Aorta (tissue), 5 donors: ENCODE results near the gene TEX261. TPM values are rescaled to one million over a fixed set of nuclear protein-coding genes. Genes with fewer than 3 reads are reported as not detected.

Experiments
- ATAC-seq: fragments of 200-7000 bp; cut with Tn5 transposase; one replicate; pipeline ENCODE4 v1.9.1; 2022; ENCODE audit warnings: moderate library complexity; ENCODE audit not compliant: low FRiP score
- DNase-seq, 2 donors: peaks; one replicate each; pipeline ENCODE4 v3.0.0-alpha.2; 2020
- H3K27ac ChIP-seq, 2 donors: one replicate each; pipeline ENCODE4 v1.5.1; 2013; ENCODE audit warnings: low read length in 2 of 2, mild to moderate bottlenecking in 2 of 2, moderate library complexity in 2 of 2, control low read depth in 1 of 2, inconsistent platforms in 1 of 2, low read depth in 1 of 2
- H3K27me3 ChIP-seq, 2 donors: one replicate each; pipeline ENCODE4 v1.6.1; 2013; ENCODE audit warnings: control low read depth in 1 of 2, low read length in 1 of 2, mild to moderate bottlenecking in 1 of 2, moderate library complexity in 1 of 2; ENCODE audit not compliant: insufficient read depth in 2 of 2, control insufficient read depth in 1 of 2
- H3K36me3 ChIP-seq, 2 donors: one replicate each; pipeline ENCODE4 v1.6.1; 2013; ENCODE audit warnings: control low read depth in 1 of 2, low read length in 1 of 2, mild to moderate bottlenecking in 1 of 2; ENCODE audit not compliant: insufficient read depth in 2 of 2, control insufficient read depth in 1 of 2
- H3K4me1 ChIP-seq, 2 donors: one replicate each; pipeline ENCODE4 v1.6.1; 2013; ENCODE audit warnings: low read length in 2 of 2, control low read depth in 1 of 2, mild to moderate bottlenecking in 1 of 2, moderate library complexity in 1 of 2; ENCODE audit not compliant: insufficient read depth in 2 of 2, control insufficient read depth in 1 of 2
- H3K4me3 ChIP-seq, 2 donors: one replicate each; pipeline ENCODE4 v1.5.1; 2013; ENCODE audit warnings: low read length in 2 of 2, control low read depth in 1 of 2, mild to moderate bottlenecking in 1 of 2
- H3K9me3 ChIP-seq: one replicate; pipeline ENCODE4 v1.6.1; 2013; ENCODE audit warnings: mild to moderate bottlenecking, low read length; ENCODE audit not compliant: control insufficient read depth
- WGBS, 2 donors: extraction: QIAGEN DNeasy Blood & Tissue Kit; methylation state at CpG; one replicate each; pipeline ENCODE4 v1.1.7; 2013; 5-methylcytosine and 5-hydroxymethylcytosine counted together
- intact Hi-C, 2 donors: fragments of 100-400 bp; cut with DNase I; formaldehyde crosslinking; loops; one replicate each; pipeline versions ENCODE4 v1.14.2 to v1.15.0; 2022
- polyA plus RNA-seq, 2 donors: library from polyadenylated mRNA; stranded (reverse); fragments of 200-250 nt; gene quantifications; one replicate each; pipeline ENCODE4 v1.2.3, GENCODE V29; 2013
- total RNA-seq, 2 donors: library from RNA; stranded (reverse); fragmentation: NEBNext Ultra II Directional; extraction: Animal tissue kit (Norgen Biotek cat#: 25700); gene quantifications; one replicate each; pipeline ENCODE4 v1.2.1, GENCODE V29; 2021
- donor health status: healthy with polysubstance abuse.
- donor health status: Bipolar disorder and iron deficiency.
- donor health status: DM: no; HTN: no; CAD: no.
- donor health status: DM: no; HTN: no; CAD: no.
- donor health status: DM: yes; HTN: yes; CAD: no.

The TEX261 gene
- total and polyA plus RNA-seq, 4 donors = 26.8 to 58.1 (median 44.0) TPM

GRCh38 chr2:70992945-70993853 is 1.5 kb downstream of the TEX261 start:
- ATAC-seq = no peak
- no peaks in the 10 kb centered on the region for H3K27me3 ChIP-seq
- H3K4me1 ChIP-seq = peaks cover 0 to 2% of the 10 kb centered on the region in 2 donors
- peak overlapping the region in 1 of 2 donors; percentile 86 for H3K4me3 ChIP-seq
- WGBS, 2 donors = 90 to 91% methylated on average over 12 of the region's 12 CpGs
- intact Hi-C loops = loop anchor here in 1 of 2 donors (10.0 kb wide), 1 partner anchor 132 kb away; no protein-coding TSS in a partner anchor
- peak in 1 of 2 donors; percentile 25 for DNase-seq
- H3K27ac ChIP-seq = no peak overlapping the region
- H3K9me3 ChIP-seq = no peaks in the 10 kb centered on the region
- peaks cover 0 to under 1% of the 10 kb centered on the region in 2 donors for H3K36me3 ChIP-seq

GRCh38 chr2:70991742-70992141 is 2.9 kb downstream of the TEX261 start:
- ATAC-seq (no peak), DNase-seq (peak in 1 of 2 donors; percentile 14)
- peaks cover 0 to 2% of the 10 kb centered on the region in 2 donors for H3K36me3 ChIP-seq
- no peaks in the 10 kb centered on the region for H3K27me3 ChIP-seq
- H3K4me1 ChIP-seq = peaks cover 0 to 2% of the 10 kb centered on the region in 2 donors
- H3K27ac ChIP-seq = no peak overlapping the region
- intact Hi-C loops = loop anchor here in 1 of 2 donors (10.0 kb wide), 1 partner anchor 133 kb away; no protein-coding TSS in a partner anchor
- H3K9me3 ChIP-seq = no peaks in the 10 kb centered on the region
- WGBS, 2 donors = 84 to 88% methylated on average over 9 of the region's 9 CpGs
- no peak overlapping the region for H3K4me3 ChIP-seq

GRCh38 chr2:70991142-70991541 is 3.5 kb downstream of the TEX261 start:
- intact Hi-C loops = loop anchor here in 1 of 2 donors (10.0 kb wide), 1 partner anchor 134 kb away; no protein-coding TSS in a partner anchor
- no peaks in the 10 kb centered on the region for H3K27me3 ChIP-seq
- H3K4me3 ChIP-seq = no peak overlapping the region
- WGBS, 2 donors = 77 to 84% methylated on average over 5 of the region's 5 CpGs
- H3K36me3 ChIP-seq = peaks cover 0 to 5% of the 10 kb centered on the region in 2 donors
- peaks cover 0 to 2% of the 10 kb centered on the region in 2 donors for H3K4me1 ChIP-seq
- ATAC-seq (no peak), DNase-seq (peak in 1 of 2 donors; percentile 29)
- no peak overlapping the region for H3K27ac ChIP-seq
- no peaks in the 10 kb centered on the region for H3K9me3 ChIP-seq

GRCh38 chr2:70990216-70990615 is 4.5 kb downstream of the TEX261 start:
- Histone ChIP-seq H3K4me3 (no peak overlapping the region), H3K9me3 (no peaks in the 10 kb centered on the region), H3K27ac (no peak overlapping the region), H3K36me3 (peaks cover 0 to 5% of the 10 kb centered on the region in 2 donors), H3K27me3 (no peaks in the 10 kb centered on the region), H3K4me1 (peaks cover 0 to 2% of the 10 kb centered on the region in 2 donors)
- ATAC-seq (no peak), DNase-seq (no peak)
- 57 to 83% methylated on average over 5 of the region's 5 CpGs for WGBS, 2 donors
- intact Hi-C loops = loop anchor here in 1 of 2 donors (10.0 kb wide), 1 partner anchor 135 kb away; no protein-coding TSS in a partner anchor

- no peak overlapping the region for H3K27ac ChIP-seq
- no peak for ATAC-seq
- H3K4me1 ChIP-seq = peaks cover 0 to 2% of the 10 kb centered on the region in 2 donors
Measured at GRCh38 chr2:70988726-70989648, 5.7 kb downstream of the TEX261 start.

GRCh38 chr2:70988151-70988550 is 6.5 kb downstream of the TEX261 start:
- no peak overlapping the region for H3K27ac ChIP-seq
- no peaks in the 10 kb centered on the region for H3K9me3 ChIP-seq
- 26 to 27% methylated on average over 4 of the region's 4 CpGs for WGBS, 2 donors
- ATAC-seq (no peak), DNase-seq (peak in 1 of 2 donors; percentile 59)
- H3K4me1 ChIP-seq = no peaks in the 10 kb centered on the region
- H3K36me3 ChIP-seq = peaks cover 0 to 5% of the 10 kb centered on the region in 2 donors
- no peaks in the 10 kb centered on the region for H3K27me3 ChIP-seq
- intact Hi-C loops = no loop called here
- no peak overlapping the region for H3K4me3 ChIP-seq

More at GRCh38 chr2:70988726-70989648, 5.7 kb downstream of the TEX261 start:
- Histone ChIP-seq H3K9me3 (no peaks in the 10 kb centered on the region), H3K4me3 (no peak overlapping the region), H3K36me3 (peaks cover 0 to 5% of the 10 kb centered on the region in 2 donors), H3K27me3 (no peaks in the 10 kb centered on the region)
- intact Hi-C loops = no loop called here
- peak in 1 of 2 donors; percentile 36 for DNase-seq
- 84 to 85% methylated on average over 16 of the region's 16 CpGs for WGBS, 2 donors

GRCh38 chr2:70987386-70987785 is 7.3 kb downstream of the TEX261 start:
- intact Hi-C loops = no loop called here
- Histone ChIP-seq H3K27ac (no peak overlapping the region), H3K9me3 (no peaks in the 10 kb centered on the region), H3K4me3 (no peak overlapping the region), H3K4me1 (no peaks in the 10 kb centered on the region), H3K36me3 (peaks cover 0 to 5% of the 10 kb centered on the region in 2 donors), H3K27me3 (no peaks in the 10 kb centered on the region)
- WGBS, 2 donors = 40 to 50% methylated on average over 1 of the region's 1 CpG
- ATAC-seq = no peak
- DNase-seq = no peak

- peak in 1 of 2 donors; percentile 9 for DNase-seq
Measured at GRCh38 chr2:70986499-70987189, 8.0 kb downstream of the TEX261 start.

More at GRCh38 chr2:70986499-70987189, 8.0 kb downstream of the TEX261 start:
- no peak for ATAC-seq
- H3K4me3 ChIP-seq = no peak overlapping the region
- intact Hi-C loops = no loop called here
- H3K27me3 ChIP-seq = no peaks in the 10 kb centered on the region
- peaks cover 0 to 5% of the 10 kb centered on the region in 2 donors for H3K36me3 ChIP-seq
- H3K27ac ChIP-seq = no peak overlapping the region
- no peaks in the 10 kb centered on the region for H3K9me3 ChIP-seq
- no peaks in the 10 kb centered on the region for H3K4me1 ChIP-seq
- WGBS, 2 donors = 91 to 96% methylated on average over 4 of the region's 4 CpGs
